Tibial nerve (tissue), 3 donors: Measurements from ENCODE around the gene ABCA13.

Experiments used
- EP300 ChIP-seq, 2 donors: sonication (generic); formaldehyde crosslinking; IDR thresholded peaks; one replicate each; pipeline ENCODE4 v1.6.1; 2017; ENCODE audit warnings: antibody characterized with exemption in 2 of 2, mild to moderate bottlenecking in 1 of 2
- POLR2A ChIP-seq, 2 donors: fragments of 450-650 bp; IDR thresholded peaks; one replicate each; pipeline ENCODE4 v1.6.1; 2017; ENCODE audit warnings: antibody characterized with exemption in 2 of 2, mild to moderate bottlenecking in 2 of 2, moderate library complexity in 2 of 2

- TF ChIP-seq POLR2A (IDR thresholded peaks at IDR 0.05) = no peak
- TF ChIP-seq EP300 (IDR thresholded peaks at IDR 0.05) = no peak
Observed at GRCh38 chr7:48540746-48541145, 369.5 kb downstream of the ABCA13 start.
